GM18868 (cell line): Measurements from ENCODE around the gene SNRK.
"Not testable (repeated sequence)": the region's sequence is repeated elsewhere in the genome, so short reads cannot be mapped to it uniquely, and the experiment has no call there.

Experiments used
- ATAC-seq: cut with Tn5 transposase; IDR thresholded peaks from one replicate; pipeline ENCODE4 v1.9.1; 2021; ENCODE audit warnings: mild to moderate bottlenecking, moderate library complexity; ENCODE audit not compliant: unreplicated experiment

SNRK gene

DNA sequence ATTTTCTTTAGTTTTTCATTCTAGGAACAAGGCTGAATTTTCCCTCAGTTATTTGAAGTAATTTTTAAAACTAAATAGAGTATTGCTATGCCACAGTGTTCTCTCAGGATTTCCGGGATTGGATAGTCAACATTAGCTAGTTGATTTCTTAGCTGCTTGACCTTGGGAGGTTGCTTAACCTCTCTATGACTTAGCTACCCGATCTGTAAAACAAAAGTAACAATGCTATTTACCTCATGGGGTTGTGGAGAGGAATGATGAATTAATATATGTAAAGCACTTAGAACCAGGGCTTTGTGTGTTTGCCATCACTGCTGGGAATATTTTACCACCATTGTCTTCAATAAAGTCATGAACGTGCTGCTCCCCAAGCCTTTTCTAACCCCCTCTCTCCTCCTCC is 57.5 kb downstream of the SNRK start:
- no peak for ATAC-seq

DNA sequence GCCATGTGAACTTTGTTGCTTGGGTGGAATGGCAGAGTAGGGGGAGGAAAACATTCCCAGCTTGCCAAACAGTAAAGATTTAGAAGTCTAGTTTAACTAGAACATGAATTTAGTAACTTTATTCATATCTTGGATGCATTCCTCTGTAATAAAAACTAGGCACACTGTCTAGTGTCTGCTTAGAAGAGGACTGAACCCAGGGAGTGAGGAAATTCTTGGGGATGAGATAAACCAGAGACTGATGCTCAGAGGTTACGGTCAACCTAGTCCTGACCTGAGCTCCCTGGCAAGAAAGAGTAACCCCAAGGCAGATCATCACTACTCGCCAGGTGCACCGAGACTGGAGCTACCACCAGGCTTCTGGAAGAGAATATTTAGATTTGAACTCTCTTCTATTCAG is 58.2 kb downstream of the SNRK start:
- ATAC-seq: no peak

DNA sequence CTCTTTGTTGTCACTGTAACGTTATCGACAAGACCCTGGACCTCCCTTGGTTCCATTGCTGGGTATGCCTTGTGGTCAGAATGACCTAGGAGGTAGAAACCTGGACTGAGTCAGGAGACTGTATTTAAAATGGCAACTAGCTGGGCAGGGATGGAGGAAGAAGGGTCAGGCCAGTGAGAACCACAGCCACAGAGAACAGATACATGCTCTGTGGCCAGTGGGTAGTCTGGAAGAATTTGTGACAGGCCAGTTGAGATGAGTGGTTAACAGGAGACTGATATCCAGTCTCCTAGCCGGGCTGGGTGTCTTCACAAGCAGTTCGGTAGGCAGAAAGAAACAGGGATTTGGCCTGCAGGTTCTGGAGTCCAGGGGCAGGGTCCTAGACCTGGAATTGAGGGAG is 58.9 kb downstream of the SNRK start:
- no peak for ATAC-seq

DNA sequence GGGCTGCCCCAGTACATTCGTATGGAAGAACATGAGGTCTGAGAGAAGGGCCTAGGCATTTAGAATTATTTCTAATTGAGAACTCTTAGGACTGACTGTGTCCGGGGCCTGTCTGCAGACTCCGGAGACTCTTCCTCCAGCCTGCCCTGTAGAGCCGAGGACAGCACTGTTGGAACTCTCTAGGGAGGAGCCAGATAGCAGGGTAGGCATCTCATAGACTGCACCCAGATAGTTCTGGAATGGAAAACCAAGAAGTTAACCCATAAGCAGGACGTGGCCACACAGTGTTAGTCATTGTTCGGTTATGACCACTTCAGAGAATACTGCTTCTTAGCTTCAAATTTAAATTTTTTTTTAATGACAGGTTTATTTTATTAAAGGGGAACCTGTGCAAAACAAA is 59.5 kb downstream of the SNRK start:
- no peak for ATAC-seq

DNA sequence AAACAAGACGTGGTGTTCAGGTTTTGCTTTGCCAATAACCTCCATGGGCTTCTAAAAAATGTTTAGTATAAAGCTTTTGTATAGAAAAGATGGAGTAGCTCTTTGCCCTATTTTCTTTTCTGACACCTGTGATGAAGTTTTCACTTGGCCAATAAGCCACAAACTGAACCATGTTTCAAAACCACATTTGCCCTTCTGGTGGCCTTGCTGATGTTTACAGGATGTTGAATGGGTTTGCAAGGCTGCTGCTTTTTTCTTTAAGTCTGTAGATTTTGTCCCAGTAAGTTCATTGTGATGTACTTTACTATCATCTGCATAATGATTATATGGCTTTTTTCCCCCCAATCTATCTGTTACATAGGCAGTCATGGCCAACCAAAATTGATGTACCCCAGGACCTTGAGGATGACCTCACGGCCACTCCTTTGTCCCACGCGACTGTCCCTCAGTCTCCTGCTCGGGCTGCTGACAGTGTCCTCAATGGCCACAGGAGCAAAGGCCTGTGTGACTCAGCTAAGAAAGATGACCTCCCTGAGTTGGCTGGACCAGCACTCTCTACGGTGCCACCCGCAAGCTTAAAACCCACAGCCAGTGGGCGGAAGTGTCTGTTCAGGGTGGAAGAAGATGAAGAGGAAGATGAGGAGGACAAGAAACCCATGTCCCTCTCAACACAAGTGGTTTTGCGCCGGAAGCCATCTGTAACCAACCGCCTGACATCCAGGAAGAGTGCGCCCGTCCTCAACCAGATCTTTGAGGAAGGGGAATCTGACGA is 60.8 kb downstream of the SNRK start:
- no peak for ATAC-seq

DNA sequence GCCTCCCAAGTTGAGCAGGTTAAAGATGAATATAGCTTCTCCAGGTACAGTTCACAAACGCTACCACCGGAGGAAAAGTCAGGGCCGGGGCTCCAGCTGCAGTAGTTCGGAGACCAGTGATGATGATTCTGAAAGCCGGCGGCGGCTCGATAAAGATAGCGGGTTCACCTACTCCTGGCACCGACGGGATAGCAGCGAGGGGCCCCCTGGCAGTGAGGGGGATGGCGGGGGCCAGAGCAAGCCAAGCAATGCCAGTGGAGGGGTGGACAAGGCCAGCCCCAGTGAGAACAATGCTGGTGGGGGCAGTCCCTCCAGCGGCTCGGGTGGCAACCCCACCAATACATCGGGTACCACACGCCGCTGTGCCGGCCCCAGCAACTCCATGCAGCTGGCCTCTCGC is 61.4 kb downstream of the SNRK start:
- ATAC-seq: no peak

DNA sequence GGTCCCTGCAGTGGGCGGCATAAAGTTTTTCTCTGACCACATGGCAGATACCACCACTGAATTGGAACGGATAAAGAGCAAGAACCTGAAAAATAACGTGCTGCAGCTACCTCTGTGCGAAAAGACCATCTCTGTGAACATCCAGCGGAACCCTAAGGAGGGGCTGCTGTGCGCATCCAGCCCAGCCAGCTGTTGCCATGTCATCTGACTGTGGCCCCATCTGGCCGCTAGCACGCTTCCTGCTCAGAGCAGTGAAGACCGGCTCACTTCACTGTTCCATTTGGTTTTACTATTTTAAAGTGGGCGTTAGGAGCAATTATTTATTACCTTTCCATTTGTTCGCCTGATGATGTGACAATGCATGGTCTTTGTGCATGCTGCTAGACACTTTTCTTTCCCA is 62.0 kb downstream of the SNRK start:
- ATAC-seq: no peak

DNA sequence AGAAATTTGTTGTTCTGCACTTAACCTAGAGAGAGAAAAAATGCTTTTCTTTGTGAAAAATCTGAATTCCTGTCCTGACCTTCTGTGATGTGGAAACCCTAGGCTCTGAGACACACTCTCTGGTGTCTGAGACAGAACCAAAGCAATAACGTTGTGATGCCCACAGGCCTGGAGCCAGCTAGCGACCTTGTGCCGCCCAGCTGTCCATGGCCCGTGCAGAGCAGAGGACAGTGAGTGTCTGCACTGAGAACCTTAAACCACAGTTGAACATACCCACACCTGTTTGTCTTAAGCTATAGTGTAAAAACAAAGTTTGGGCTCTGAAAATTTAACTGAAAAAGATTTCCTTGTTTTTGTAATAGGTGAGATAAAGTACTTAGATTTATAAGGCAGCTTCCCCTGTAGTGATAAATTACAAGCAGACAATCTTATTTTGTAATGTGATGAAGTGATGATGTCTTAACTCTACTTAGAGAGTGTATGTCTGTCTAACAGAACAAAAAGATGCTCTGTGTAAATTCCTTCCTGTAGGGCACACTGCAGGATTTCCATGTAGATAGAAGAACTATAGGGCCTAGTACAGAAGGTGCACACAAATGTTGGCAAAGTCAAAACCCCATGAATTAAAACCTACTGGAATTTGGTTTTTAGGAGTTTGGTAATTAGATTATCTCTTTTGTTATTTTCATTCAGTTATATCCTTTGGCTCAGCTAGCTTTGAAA is 62.7 kb downstream of the SNRK start:
- ATAC-seq: no peak

DNA sequence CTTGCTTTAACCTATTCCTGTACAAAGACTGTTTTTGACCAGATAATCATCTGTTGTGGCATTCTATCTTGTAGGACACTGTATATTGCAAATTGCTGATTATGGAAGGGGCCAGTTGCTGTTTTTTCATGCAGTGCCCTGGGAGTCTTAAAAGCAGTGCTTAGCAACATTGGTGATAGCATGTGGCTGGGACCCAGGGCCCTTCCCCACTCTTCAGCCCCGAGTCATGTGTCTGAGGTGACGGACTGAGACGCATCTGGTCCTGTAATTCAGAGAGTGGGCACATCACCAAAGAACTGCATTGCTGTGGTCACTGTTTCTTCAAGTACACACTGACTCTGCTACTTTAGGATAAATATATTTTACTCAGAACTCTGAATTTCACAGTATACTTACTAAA is 63.4 kb downstream of the SNRK start:
- ATAC-seq: no peak

DNA sequence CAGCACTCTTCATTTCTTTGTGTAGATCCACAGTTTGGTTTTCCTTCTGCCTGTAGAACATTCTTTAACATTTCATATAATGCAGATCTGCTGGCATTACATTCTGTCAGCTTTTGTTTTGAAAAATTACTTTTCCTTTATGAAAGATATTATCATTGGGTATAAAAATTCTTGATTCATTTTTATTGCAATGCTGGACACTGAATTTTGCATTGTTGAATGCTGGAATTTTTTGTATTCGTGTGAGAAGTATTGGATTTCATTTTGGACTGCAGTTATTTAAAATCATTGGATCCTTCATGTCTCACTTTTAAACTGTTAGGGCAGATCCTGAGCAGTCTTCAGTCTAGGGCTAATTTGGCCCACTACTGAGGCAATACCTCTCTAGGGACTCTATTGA is 67.1 kb downstream of the SNRK start:
- ATAC-seq: no peak

DNA sequence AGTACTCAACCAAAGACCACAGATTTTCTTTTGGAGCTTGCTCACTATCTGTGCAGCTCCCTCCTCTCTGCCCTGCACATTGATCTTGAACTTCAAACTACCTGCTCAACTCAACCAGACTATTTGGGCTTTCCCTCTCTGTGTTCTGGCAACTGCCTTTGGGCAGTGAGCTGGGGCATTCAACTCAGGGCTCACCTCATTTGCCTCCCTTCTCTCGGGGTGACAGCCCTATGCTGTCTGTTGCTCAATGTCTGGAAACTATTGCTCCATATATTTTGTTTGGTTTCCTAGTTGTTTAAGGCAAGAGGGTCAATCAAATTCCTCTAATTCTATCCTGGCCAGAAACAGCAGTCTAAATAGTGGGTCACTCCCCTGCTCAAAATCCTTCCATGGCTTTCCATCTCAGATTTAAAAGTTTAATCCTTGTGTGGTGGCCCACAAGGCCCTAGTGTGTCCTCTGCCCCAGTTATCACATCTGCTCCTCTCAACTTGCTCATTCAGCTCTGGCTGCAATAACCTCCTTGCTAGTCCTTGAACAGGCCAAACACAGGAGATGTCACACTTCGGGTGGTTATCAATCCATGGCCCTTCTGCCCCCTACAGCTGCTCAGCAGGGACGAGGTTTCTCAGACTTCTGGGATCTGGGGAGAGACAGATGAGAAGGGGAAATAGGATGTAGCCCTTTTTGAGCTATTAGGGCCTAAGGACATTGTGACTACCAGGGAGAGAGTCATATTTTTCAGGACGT is 67.8 kb downstream of the SNRK start:
- no peak for ATAC-seq

DNA sequence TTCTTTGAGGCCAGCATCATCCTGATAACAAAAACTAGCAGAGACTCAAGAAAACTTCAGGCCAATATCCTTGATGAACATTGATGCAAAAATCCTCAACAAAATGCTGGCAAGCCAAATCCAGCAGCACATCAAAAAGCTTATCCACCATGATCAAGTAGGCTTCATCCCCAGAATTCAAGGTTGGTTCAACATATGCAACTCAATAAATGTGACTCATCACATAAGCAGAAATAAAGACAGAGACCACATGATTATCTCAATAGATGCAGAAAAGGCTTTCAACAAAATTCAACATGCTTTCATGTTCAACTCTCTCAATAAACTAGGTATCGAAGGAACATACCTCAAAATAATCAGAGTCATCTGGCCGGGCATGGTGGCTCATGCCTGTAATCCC is 69.7 kb downstream of the SNRK start:
- not testable (repeated sequence) for ATAC-seq

DNA sequence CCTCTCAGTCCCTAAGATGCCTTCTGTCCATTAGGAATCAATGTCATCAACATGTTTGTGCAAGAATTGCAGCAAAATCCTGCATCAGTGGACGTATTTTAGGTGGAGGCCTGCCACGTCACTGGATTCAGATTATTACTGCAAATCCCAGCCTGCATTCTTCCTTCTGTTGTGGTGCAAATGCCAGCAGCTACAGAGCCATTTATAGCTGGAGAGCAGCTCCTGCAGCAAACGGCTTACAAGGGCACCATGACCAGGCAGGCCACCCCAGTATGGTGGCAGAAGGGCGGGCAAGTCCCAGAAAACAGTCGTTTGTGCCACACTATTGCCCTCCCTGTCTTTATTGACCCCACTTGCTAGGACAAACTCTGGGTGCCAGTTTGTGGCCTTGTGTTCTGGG is 74.7 kb downstream of the SNRK start:
- ATAC-seq: no peak

DNA sequence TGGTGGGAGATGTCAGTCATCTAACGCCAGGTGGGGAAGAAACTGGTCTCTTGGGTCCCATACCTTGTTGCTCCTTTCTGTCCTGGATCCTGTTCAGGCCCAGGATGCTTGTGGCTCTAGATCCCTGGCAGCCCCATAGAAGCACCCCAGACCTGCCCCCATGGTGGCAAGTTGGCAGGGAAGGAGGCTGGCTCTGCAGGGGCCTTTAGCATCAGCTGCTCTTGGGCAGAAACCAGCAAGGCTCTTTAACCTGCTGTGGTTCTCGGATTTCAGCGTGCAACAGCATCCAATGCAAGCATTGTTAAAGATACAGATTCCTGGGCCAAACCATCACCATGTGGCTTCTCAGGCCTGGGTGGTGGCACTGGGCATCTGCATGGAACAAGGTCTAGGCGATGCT is 75.8 kb downstream of the SNRK start:
- ATAC-seq: no peak

DNA sequence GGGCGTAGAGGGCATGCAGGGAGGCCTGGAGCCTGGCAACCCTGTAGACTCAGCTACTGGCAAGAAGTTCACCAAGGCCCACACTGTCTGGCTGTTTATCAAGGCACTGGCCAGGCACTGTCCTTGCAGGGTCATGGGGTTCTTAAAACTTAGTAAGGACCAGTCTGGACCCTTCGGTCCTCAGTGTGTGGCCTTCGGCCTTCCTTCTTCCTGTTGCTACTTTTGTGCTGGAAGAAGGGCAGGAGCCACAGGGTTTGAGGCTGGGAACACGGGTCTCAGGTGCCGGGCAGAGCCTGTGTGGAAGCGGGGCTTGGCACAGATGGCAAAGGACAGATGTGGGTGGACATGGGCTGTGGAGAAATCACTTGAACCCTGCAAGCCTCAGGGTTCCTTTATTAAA is 76.6 kb downstream of the SNRK start:
- ATAC-seq: no peak

DNA sequence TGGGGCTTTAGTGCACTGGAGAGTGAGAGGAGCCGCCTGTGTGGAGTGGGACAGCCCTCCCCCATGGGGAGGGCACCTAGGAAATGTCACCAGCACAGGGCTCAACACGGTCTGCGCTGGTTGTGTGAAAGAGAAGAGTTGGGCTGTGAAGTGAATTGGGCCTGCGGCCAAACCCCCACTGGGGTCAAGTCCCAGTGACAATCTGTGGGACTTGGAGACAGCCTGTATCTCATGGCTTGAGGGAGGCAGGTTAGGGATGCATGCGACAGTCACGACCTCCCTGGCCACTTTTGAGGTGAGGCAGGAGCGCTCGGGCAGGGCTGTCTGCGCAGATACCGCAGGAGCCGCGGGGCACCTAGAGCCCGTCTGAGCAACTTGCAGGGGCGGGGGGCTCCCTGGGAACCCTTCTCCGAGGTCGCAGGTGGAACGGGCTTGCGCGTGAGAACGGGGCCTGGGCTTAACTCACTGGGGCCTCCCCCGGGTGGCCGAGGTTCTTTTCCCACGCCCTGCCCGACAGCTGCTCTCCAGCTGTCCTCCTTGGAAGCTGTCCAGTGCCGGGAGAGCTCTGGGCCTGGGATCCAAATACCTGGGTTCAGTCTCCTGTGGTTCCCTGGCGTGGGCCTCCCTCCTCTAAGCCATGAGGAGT is 77.4 kb downstream of the SNRK start:
- no peak for ATAC-seq

DNA sequence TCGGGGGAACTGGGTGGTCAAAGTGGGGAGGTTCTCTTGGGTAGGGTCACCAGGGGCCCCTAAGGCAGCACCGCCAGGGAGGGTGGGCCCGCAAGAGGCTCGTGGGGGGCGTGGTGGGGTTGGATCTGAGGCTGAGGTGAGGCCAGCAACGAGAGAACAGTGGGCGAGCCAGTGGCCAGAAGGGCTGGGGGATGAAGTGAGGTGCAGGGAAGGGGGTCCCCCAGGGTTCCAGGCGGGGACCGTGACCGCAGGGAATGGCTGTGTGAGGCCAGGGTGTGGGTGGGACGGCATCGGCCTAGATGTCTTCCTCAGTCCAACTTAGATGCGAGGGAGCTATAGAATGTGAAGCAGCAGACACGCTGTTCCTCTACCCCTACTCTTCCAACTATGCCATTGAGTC is 78.2 kb downstream of the SNRK start:
- no peak for ATAC-seq

DNA sequence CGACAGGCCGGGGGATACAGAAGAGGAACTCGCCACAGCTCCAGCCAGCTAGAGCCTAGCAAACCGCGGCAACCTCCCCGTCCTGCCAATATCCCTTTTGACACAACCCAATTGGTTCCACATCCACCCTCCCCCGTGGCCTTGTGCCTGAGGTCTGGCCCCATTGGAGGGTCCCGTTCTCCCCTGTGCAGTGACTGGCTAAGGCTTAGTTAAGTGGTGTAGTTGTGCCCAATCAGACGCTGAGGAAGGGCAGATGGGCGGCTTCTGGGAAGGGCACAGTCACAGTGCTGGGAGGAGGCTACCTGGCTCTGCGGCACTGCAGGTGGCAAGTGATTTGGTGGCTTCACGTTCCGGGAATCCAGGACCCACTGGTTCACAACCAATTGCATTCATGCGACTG is 78.6 kb downstream of the SNRK start:
- ATAC-seq: no peak

DNA sequence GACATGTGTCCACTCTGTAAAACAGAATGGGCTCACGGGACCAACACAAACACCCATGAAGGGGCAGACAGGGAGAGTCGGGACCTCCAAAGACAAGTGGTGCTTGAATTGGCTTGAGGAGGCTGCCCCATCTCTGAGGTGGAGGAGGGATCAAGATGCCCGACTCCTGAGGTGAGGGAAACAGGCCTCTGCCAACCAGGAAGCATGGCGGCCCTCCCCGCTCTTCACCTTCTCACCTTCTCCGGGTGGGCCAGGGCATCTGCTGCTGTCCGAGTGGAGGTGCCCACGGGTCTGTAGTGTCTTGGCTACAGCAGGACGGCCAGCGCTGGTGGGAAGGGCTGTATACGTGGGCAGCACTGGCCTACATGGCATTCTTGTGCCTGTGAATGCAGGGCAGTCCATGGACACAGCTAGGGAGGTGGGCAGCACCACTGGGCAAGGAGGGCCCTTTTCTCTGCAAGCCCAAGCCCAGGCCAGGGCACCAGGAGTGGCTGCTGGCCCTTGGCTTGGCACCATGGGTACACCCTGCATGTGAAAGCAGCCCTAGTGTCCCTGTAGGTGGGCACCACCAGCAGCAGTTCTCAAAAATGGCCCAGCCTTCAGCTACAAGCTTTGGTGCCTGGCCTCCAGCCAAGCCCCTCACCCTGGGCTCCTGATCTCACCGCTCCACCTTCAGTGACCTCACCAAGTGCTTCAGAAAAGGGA is 79.4 kb downstream of the SNRK start:
- ATAC-seq: no peak

DNA sequence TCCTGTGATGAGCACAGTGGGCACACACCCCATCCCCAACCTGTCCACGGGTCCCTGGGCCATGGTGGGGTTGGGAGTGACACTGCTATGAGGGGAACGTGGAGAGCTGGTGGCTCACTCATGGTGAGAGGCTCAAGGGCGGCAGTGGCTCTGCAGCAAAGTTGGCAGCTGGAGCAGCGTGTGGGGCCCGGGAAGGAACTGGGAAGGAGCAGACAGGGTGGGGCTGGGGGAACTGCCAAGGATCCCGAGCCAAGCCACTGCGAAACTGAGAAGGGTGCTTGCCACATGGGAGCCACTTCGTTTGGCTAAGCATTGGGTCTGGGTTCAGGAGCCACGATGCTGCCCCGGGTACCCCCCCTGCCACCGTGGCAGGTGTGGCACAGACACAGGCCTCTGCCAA is 80.1 kb downstream of the SNRK start:
- no peak for ATAC-seq

DNA sequence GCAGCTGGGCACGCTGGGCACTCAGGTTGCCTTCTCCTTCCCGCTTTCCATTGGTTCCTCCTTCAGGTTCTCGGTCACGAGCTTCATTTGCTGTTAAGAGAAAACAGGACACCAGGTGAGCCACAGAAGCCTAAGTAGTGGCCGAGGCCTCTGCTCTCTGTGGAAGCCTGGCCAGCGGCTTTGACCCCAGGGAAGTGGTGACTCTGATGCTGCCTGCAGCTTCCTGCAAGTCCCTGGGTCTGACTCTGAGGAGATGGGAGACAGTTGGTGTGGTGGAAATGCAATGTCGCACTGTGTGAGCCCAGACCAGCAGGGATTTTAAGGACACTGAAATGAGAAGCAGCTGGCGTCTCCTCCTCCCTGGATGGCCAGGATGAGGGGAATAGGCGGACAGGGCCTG is 80.5 kb downstream of the SNRK start:
- no peak for ATAC-seq
